ENCODE measurements around the gene RNASEH2C. TPM values are rescaled to one million over a fixed set of nuclear protein-coding genes. Genes with fewer than 3 reads are reported as not detected.
"Not testable (repeated sequence)": the region's sequence is repeated elsewhere in the genome, so short reads cannot be mapped to it uniquely, and the experiment has no call there.

The RNASEH2C gene
- total and polyA plus RNA-seq, 10 of the 15 experiments (the other 5 are each of a cell fraction or from before 2014, with no cell fraction given) = 5.0 to 160 (median 47.1) TPM

DNA sequence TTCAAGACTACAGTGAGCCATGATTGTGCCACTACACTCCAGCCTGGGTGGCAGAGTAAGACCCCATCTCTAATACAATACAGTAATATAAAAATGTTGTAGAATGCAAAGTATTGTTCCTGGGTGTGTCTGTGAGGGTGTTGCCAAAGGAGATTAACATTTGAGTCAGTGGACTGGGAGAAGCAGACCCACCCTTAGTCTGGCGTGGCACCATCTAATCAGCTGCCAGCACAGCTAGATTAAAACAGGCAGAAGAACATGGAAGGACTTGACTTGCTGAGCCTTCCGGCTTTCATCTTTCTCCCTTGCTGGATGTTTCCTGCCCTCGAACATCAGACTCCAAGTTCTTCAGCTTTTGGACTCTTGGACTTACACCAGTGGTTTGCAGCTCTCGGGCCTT, 14.5 kb upstream of the RNASEH2C start:
- H3K4me3 ChIP-seq; H2AFZ ChIP-seq (ENCODE audit: control insufficient read depth, low read depth, low read length); H3K9me3 ChIP-seq (replicated peaks; ENCODE audit: control insufficient read depth, insufficient read depth, low read length); BruUV-seq (replicated peaks); H3K27me3 ChIP-seq (replicated peaks in 1 of 2; ENCODE audit: control insufficient read depth in 2 of 2, insufficient read depth in 2 of 2, low read length in 1 of 2); SMC1A ChIA-PET (ENCODE audit: uncharacterized antibody, unreplicated experiment); DNase-seq (ENCODE audit: low read depth, low spot score); RAD21 ChIA-PET (ENCODE audit: unreplicated experiment); H3K9ac ChIP-seq (ENCODE audit: control insufficient read depth, insufficient read depth, low read length); ATAC-seq; intact Hi-C loops (cut with micrococcal nuclease; ENCODE audit: unreplicated experiment); FAIRE-seq; H3K4me1 ChIP-seq (ENCODE audit: control insufficient read depth, insufficient read depth, low read length); H3K27ac ChIP-seq (ENCODE audit: control insufficient read depth, insufficient read depth); H3K4me2 ChIP-seq (ENCODE audit: control insufficient read depth, insufficient read depth); H3K79me2 ChIP-seq (ENCODE audit: control insufficient read depth, insufficient read depth, low read length); POLR2A ChIA-PET; H3K36me3 ChIP-seq (ENCODE audit: control insufficient read depth in 2 of 2, insufficient read depth in 2 of 2, low read length in 1 of 2); in situ Hi-C loops (cut with MboI); H4K20me1 ChIP-seq (ENCODE audit: control insufficient read depth, insufficient read depth): not testable (repeated sequence)
- 42% methylated on average over 4 of the region's 4 CpGs for WGBS (ENCODE audit: insufficient coverage, insufficient replicate concordance, low lambda C conversion rate, missing lambda C conversion rate)
- CTCF ChIA-PET = interaction anchor here (1.1 to 1.6 kb wide), 2 partner anchors 11 to 36 kb away, joined by 3 to 5 read pairs; no protein-coding TSS in a partner anchor

DNA sequence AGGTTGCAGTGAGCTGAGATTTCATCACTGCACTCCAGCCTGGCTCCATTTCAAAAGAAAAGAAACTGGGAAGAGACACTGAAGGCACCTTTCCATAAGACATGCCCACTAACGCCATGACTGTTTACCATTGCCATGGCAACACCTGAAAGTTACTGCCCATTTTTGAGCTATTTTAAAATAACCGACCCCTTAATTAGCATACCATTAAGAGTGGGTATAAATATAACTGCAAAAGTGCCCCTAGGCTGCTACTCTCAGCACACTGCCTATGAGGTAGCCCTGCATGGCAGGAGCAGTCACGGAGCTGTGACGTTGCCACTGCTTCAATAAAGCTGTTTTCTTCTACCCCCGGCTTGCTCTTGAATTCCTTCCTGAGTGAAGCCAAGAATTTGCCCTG, 9.9 kb upstream of the RNASEH2C start:
- Histone ChIP-seq H3K36me3 (ENCODE audit: control insufficient read depth in 2 of 2, insufficient read depth in 2 of 2, low read length in 1 of 2) (no peaks in the 10 kb centered on the region), H3K4me1 (ENCODE audit: control insufficient read depth, insufficient read depth, low read length) (no peaks in the 10 kb centered on the region), H3K27ac (ENCODE audit: control insufficient read depth, insufficient read depth) (no peak overlapping the region), H3K4me3 (no peak overlapping the region), H3K79me2 (ENCODE audit: control insufficient read depth, insufficient read depth, low read length) (no peaks in the 10 kb centered on the region), H3K9ac (ENCODE audit: control insufficient read depth, insufficient read depth, low read length) (no peak overlapping the region), H4K20me1 (ENCODE audit: control insufficient read depth, insufficient read depth) (no peaks in the 10 kb centered on the region), H3K9me3 (replicated peaks; ENCODE audit: control insufficient read depth, insufficient read depth, low read length) (no peaks in the 10 kb centered on the region), H2AFZ (ENCODE audit: control insufficient read depth, low read depth, low read length) (no peak overlapping the region), H3K4me2 (ENCODE audit: control insufficient read depth, insufficient read depth) (no peak overlapping the region), H3K27me3 (replicated peaks in 1 of 2; ENCODE audit: control insufficient read depth in 2 of 2, insufficient read depth in 2 of 2, low read length in 1 of 2) (no peaks in the 10 kb centered on the region; a peak in 1 of 4 replicates)
- WGBS (ENCODE audit: insufficient coverage, insufficient replicate concordance, low lambda C conversion rate, missing lambda C conversion rate) = 47% methylated on average over 5 of the region's 5 CpGs
- in situ Hi-C loops (cut with MboI) = no loop called here
- ATAC-seq (no peak), DNase-seq (ENCODE audit: low read depth, low spot score) (no peak), FAIRE-seq (no peak)
- ChIA-PET CTCF (interaction anchor here (1.0 kb wide), 1 partner anchor 37 kb away, joined by 3 read pairs; no protein-coding TSS in a partner anchor), RAD21 (ENCODE audit: unreplicated experiment) (no interaction called here), POLR2A (no interaction called here), SMC1A (ENCODE audit: uncharacterized antibody, unreplicated experiment) (no interaction called here)
- TF ChIP-seq, protein P1, sequence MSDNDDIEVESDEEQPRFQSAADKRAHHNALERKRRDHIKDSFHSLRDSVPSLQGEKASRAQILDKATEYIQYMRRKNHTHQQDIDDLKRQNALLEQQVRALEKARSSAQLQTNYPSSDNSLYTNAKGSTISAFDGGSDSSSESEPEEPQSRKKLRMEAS (IDR thresholded peaks at IDR 0.05; ENCODE audit: low read depth, low read length) = no peak
- TF ChIP-seq CEBPB (IDR thresholded peaks at IDR 0.05; ENCODE audit: borderline replicate concordance in 1 of 2, low read depth in 2 of 2, low read length in 2 of 2) = no peak
- intact Hi-C loops (cut with micrococcal nuclease; ENCODE audit: unreplicated experiment) = no loop called here
- BruUV-seq (replicated peaks) = no TSS peak

Measured in GM12878 (cell line).